ENCODE results near the gene RSPH4A.
"Not testable (repeated sequence)": the region's sequence is repeated elsewhere in the genome, so short reads cannot be mapped to it uniquely, and the experiment has no call there.

Gene RSPH4A

DNA sequence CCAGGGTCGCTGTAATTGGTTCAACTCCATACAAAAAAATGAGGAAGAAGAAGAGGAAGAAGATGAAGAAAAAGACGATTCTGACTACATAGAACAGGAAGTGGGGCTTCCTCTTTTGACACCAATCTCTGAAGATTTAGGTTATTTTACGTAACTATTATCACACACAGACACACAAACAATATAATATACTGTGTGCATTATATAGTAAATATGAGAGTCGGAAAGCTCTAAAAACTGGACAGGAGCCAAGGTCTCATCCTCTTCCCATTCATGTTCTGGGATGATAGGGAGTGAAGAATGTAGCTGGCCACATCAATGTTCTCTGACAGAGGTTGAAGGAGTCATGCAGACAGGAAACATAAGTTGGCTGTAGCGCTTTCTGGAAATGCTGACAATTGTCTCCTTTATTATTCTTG is 13.3 kb downstream of the RSPH4A start:
- no peak for DNase-seq

DNA sequence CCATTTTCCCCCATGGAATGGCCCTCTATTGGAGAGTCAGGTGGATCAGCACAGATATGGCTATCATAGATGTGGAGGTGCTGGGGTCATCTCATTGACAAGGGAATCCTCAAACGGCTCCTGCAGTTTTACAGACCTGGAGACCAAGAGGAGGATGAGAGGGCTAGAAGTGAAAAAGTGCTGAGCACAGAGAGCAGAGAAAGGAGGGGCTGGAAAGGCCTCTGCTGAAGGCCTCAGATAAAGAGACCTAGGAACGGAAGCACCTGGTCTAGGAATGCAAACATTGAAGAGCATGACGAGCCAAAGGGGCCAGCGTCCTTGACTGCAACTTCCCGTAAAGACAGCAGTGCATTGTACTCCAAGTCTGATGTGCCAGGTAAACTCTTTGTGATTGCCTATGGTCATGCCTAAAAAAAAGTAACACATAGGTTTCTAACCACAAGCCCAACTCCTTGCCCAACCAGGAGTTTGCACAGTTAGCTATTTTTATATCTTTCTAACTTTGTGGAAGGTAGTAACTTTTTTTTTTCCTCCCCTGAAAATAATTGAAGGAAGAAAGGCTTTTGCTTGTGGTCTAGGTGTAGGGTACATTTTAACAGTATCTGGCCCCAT is 15.2 kb downstream of the RSPH4A start:
- DNase-seq, result no peak

DNA sequence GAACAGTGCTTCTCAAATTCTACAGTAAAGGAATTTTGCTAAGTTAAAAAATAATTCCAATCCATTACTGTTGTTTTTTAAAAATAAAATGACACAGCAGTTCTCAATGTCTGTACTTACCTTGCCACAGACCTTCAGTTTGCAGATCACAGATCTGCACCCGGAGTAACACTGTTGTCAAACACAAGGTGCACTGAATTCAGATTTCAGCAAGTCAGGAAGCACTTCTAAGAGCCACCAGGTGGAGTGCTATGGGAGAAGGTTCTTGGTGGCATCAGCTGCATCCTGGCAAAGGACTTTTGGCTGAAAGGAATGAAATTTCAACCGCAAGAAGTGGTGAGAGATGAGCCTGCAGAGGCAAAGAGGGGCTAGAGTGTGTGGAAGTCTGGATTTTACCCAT is 17.4 kb downstream of the RSPH4A start:
- DNase-seq, result no peak

DNA sequence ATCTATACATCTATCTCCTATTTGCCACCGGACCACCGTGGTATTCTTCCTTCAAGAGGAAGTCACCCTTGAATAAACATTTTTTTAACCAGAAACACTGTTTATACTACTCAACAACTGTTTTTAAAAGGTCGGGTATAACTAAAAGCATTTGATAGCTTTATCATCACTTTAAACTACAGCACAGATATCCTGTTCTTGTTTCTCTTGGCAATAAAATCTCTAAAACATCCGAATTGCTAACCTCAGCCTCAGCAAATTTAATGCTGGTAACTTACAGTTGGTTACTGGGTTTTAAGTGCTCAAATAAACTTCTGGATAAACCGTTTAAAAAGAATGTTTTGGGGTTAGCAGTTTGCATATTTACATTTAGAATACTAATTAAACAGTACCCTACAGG is 31.9 kb downstream of the RSPH4A start:
- DNase-seq, result no peak

DNA sequence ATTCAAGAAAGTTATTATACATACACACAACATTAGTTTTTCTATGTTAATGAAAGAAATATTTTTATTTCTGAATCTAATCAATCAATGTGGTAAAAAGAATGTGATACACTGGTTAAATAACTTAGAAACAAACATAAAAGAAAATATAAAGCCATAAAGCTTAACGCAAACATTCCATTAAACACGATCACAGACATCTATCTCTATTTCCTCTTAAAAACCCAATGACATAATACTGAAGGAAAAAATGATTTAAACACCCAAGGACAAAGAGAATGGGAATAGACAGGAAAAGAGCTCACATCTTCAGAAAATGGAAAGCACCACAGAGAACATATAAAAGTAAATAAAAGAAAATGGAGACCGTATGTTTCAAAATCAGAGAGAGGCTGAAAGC is 32.9 kb downstream of the RSPH4A start:
- no peak for DNase-seq

DNA sequence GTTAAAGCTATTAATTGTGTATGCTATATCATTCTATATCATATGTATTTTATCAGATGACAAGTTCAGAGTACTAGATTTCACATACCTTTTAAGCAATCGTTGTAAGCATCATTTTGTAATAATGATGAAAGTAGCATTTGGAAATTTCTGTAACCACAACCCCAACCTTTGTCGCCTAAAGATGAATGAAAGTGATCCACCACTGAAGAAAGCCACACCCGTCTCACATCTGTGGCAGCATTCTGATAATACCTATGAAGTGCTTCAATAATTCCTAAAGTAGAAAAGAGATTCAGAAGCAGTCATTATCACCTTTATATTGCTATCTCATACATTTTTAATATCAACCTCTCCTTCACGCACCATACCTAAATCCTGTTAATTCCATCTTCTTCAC is 35.6 kb downstream of the RSPH4A start:
- no peak for DNase-seq

DNA sequence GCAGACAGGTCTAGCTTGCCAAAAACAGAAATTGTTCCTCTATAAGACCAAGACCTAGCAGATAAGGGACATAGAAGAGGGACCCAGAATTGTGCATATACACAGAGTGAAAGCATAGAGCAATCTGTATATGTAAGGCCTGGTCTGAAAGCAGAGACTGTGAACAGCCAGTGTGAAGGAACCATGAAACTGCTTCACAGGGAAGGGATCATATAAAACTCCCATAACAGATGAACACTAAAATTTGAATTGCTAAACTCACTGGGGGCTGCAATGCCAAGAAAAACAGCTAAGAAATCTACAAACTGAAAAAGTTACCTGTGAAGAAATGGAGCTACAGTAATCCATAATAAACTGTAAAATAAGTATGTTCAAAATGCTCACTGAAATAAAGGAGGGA is 45.3 kb downstream of the RSPH4A start:
- no peak for DNase-seq

DNA sequence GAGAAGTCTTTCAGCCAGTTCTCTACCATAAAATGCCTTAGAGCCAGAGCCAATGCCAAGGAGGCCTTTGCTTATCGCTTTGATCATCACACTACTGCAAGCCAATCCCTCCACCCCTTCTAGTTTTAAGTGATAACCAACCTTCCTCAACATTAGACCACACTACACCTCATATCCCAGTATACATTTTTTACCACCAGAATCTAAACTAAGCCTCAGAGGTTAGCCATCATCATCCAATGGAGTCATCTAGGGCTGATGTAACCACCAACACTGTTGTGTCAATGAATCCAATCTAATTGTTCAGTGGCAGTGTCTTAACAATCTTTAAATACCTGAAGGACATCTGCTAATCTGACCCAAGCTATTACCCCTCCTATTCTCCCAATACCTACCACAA is 45.9 kb downstream of the RSPH4A start:
- no peak for DNase-seq

DNA sequence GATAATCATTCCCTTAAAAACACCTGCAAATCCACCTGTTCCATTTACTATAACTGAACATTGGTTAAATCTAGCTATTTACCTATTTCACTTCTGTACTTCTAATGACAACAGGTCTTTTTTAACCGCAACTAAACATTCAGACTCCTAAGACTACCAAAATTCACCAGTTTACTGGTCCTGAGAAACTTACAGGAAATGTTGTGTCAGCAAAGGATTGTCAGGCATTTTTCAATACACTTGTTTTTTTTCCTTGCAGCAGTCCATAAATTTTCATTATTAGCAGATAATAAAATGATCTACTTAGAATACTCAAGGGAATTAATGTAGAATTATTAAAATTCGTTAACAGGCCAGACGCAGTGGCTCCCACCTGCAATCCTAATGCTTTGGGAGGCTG is 47.0 kb downstream of the RSPH4A start:
- no peak for DNase-seq

DNA sequence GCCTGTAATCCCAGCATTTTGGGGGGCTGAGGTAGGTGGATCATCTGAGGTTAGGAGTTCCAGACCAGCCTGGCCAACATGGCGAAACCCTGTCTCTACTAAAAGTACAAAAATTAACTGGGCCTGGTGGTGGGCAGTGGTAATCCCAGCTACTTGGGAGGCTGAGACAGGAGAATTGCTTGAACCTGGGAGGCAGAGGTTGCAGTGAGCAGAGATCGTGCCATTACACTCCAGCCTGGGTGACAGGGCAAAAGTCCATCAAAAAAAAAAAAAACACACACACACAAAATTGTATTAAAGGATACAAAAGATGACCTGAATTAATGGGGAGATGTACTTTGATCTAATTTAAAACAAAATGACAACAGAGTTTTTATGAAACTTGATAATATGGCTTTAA is 47.9 kb downstream of the RSPH4A start:
- DNase-seq, result not testable (repeated sequence)

DNA sequence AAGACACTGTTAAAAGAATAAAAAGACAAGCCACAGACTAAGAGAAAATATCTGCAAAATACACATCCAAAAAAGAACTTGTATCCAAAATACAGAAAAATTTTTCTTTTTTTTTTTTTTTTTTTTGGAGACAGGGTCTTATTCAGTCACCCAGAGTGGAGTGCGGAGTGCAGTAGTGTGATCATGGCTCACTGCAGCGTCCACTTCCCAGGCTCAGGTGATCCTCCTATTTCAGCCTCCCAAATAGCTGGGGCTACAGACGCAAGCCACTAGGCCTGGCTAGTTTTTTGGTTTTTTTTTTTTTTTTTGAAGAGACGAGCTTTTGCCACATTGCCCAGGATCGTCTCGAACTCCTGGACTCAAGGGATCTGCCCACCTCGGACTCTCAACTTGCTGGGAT is 49.2 kb downstream of the RSPH4A start:
- DNase-seq, result no peak

DNA sequence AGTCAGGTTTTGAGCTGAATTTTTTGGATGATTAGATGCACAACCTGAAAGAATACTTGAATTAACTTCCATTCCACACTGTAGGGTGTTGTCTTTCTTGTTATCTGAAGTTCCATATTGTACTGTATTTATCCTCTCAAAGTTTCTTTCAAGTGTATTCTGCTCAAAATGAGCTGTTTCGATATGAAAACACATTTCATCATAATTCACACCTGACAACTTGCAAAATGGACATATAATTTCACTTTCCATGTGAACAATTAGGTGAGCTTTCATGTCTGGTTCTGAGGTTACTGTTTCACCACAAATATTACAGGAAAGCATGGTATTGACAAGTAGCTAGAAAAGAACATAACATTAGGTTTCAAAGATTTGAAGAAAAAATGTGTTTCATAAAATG is 50.6 kb downstream of the RSPH4A start:
- DNase-seq, result no peak

DNA sequence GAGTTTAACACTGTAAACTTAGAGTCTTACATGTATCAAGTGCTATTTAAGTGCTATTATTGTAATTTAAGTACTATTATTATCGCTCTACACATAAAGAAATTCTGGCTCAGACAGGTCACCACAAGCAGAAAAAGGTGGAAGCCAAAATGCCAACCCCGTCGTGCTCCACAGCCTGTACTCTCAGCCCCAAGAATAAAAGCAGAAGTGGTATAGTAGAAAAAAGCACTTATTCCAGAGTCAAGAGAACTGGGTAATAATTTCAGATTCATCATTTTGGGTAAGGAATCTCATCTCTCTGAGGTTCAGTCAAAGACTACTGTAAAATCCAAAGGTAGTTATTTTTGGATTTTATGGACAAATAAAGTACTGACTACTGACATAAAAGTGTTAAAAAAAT is 51.3 kb downstream of the RSPH4A start:
- DNase-seq, result no peak

DNA sequence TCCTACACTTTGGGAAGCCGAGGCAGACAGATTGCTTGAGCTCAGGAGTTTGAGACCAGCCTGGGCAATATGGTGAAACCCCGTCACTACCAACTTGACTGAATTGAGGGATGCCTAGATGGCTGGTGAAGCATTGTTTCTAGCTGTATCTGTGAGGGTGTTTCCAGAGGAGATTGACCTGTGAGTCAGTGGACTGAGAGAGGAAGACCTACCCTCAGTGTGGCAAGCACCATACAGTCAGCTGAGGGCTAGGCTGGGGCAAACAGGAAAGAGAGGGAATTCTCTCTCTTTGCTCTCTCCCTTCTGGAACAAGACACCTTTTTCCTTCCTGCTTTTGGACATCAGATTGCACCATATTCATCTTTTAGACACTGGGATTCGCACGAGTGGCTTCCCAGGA is 56.0 kb downstream of the RSPH4A start:
- DNase-seq, result no peak

DNA sequence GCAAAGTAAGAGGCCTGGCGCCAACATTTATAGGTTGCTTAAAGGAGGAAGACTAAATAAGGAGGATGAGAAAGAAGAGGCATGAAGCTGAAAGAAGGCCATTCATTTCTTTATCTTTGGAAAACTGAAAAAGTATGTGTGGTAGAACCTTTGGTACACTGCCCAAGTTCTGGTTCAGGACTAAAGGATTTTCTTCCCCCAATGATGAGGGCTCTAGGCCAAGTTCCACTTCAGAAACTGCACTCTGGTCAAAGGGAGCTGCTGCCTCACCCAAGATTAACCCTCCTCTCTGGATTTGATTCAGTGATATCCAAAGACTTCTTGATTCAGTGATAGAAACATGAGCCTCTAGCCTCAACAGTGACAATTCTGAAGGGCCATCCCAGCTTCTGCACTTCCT is 59.7 kb downstream of the RSPH4A start:
- DNase-seq, result no peak

DNA sequence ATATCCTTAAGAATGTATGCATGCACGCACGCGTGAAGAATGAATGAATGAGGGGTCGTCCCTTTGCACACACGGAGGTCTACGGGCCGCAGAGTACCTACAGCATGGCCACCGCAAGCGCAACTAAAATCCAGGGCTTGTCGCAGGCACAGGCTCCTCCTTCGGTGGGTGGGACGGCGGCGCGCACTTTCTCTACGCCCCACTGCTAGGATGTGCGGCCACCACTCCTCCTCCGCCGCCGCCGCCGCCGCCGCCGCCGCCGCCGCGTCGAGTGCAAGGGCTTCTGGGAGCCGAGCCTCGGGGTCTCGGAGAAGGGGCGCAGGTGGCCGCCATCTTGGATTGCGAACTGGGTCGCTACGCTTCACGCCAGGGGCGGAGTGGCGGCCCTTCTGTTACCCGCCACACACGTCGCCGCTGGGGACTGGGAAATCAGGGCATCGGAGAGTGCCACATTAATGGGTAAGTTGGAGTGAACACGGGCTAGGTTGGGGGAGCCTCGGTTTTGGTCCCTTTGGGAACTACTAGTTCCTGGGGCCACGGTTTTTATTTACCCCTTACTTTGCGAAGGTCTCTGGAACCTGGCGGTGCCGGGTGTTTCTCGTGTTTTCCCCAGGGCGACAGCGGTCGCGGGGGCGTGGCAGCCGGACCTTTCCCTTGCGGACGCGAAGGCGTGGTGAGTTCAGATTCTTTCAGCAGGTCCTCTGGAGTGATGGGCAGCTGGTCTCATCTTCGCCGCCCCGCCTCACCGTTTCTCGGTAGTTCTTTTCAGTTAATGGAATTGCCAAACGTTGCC is 64.8 kb downstream of the RSPH4A start, which contains the start of gene KPNA5:
Gene KPNA5 (plus strand): TSS at position 332 of the 793 bp plus-strand sequence. CDS start 124 bp downstream, at position 456.
- peak; percentile 52 for DNase-seq

DNA sequence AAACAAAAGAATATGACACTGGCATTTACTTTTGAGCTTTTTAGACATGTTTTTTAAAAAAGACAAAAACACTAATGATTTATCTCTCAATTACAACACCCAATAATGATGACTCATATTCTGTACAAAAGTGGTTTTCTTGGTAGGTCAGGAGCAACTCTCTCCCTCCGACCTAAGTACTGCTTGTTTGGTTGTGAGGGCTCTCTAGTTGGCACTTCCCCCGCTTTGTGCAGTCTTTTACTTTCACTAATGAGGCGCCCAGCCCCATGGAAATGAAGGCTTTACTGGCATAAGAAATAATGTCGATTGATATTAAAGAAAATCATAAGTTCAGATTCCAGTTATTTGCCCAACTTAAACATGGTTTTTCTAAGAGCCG is 66.0 kb downstream of the RSPH4A start:
- no peak for DNase-seq
